PC-9 (cell line): ENCODE results near the gene CNPY3. TPM values are rescaled to one million over a fixed set of nuclear protein-coding genes. Genes with fewer than 3 reads are reported as not detected.

ENCODE experiments used
- BruUV-seq: library from RNA; stranded (reverse); fragments of 400-500 nt; replicated peaks from 2 replicates; lab custom pipeline; 2021; lab: Mats Ljungman, UMichigan
- CTCF ChIA-PET: fragments of 300-600 bp; sonication (Branson Sonifier 250); formaldehyde crosslinking; loops from one replicate; lab custom pipeline; 2022; ENCODE audit warnings: antibody characterized with exemption; lab: Charles Lee
- POLR2A ChIA-PET: fragments of 300-600 bp; sonication (Branson Sonifier 250); formaldehyde crosslinking; loops from one replicate; lab custom pipeline; 2022; ENCODE audit warnings: antibody characterized with exemption; ENCODE audit not compliant: unreplicated experiment; lab: Charles Lee
- DNase-seq, 2 experiments: peaks; one replicate each; pipeline versions ENCODE4 v3.0.0 to v3.0.0-alpha.2; 2015 to 2022; ENCODE audit warnings: mixed read lengths in 1 of 2
- H2AFZ ChIP-seq: fragments of 200-600 bp; sonication (generic); 2 replicates; pipeline ENCODE4 v1.8.1; 2017; ENCODE audit warnings: antibody characterized with exemption
- H3F3A ChIP-seq: fragments of 200-600 bp; sonication (generic); 2 replicates; pipeline ENCODE4 v1.8.1; 2017; ENCODE audit warnings: antibody characterized with exemption, mild to moderate bottlenecking, low read depth; ENCODE audit not compliant: insufficient read depth
- H3K27ac ChIP-seq: fragments of 200-600 bp; sonication (generic); 2 replicates; pipeline ENCODE4 v1.6.1; 2016; ENCODE audit warnings: mixed run types
- H3K27me3 ChIP-seq: fragments of 200-600 bp; sonication (generic); 2 replicates; pipeline ENCODE4 v1.6.1; 2016; ENCODE audit warnings: low read depth, mixed run types; ENCODE audit not compliant: insufficient read depth
- H3K36me3 ChIP-seq: fragments of 200-600 bp; sonication (generic); 2 replicates; pipeline ENCODE4 v1.6.1; 2016; ENCODE audit warnings: low read depth, mixed run types
- H3K4me1 ChIP-seq: fragments of 200-600 bp; sonication (generic); replicated peaks from 2 replicates; pipeline ENCODE4 v1.6.1; 2016; ENCODE audit warnings: mixed run types; ENCODE audit not compliant: insufficient read depth
- H3K4me2 ChIP-seq: fragments of 200-600 bp; sonication (generic); 2 replicates; pipeline ENCODE4 v1.6.1; 2017; ENCODE audit warnings: mixed run types
- H3K4me3 ChIP-seq: fragments of 200-600 bp; sonication (generic); 2 replicates; pipeline ENCODE4 v1.6.1; 2016; ENCODE audit warnings: mixed run types
- H3K79me2 ChIP-seq: fragments of 200-600 bp; sonication (generic); 2 replicates; pipeline ENCODE4 v1.6.1; 2017; ENCODE audit warnings: low read depth, mixed run types
- H3K9me2 ChIP-seq: fragments of 200-600 bp; sonication (generic); 2 replicates; pipeline ENCODE4 v1.8.1; 2017; ENCODE audit warnings: mild to moderate bottlenecking; ENCODE audit not compliant: insufficient read depth
- H3K9me3 ChIP-seq: fragments of 200-600 bp; sonication (generic); 2 replicates; pipeline ENCODE4 v1.8.1; 2016; ENCODE audit warnings: low read depth; ENCODE audit not compliant: insufficient read depth
- H4K20me1 ChIP-seq: fragments of 200-600 bp; sonication (generic); 2 replicates; pipeline ENCODE4 v1.8.1; 2017; ENCODE audit not compliant: insufficient read depth
- CTCF ChIP-seq: fragments of 200-600 bp; sonication (generic); conservative IDR thresholded peaks from 2 replicates; pipeline ENCODE4 v1.6.1; 2017; ENCODE audit warnings: mixed run types, antibody characterized with exemption, mild to moderate bottlenecking, moderate library complexity
- EZH2 ChIP-seq: fragments of 200-600 bp; sonication (generic); IDR thresholded peaks from 2 replicates; pipeline ENCODE4 v1.8.0; 2017; ENCODE audit warnings: antibody characterized with exemption, low read depth
- intact Hi-C: fragments of 100-400 bp; cut with micrococcal nuclease; formaldehyde crosslinking; loops from one replicate; pipeline ENCODE4 v1.10.0; 2022; ENCODE audit not compliant: unreplicated experiment
- total RNA-seq: library from RNA; stranded (reverse); gene quantifications from 2 replicates; pipeline ENCODE4 v1.2.3, GENCODE V29; 2021

The CNPY3 gene
- total RNA-seq, 1 experiment from 2014 or later: 47.7 TPM

GRCh38 chr6:42973926-42974325 is 44.6 kb downstream of the CNPY3 start:
- Histone ChIP-seq H3K36me3 (peaks cover 6% of the 10 kb centered on the region; the same call in 1 of the 2 replicates), H4K20me1 (no peaks in the 10 kb centered on the region), H3K9me3 (no peaks in the 10 kb centered on the region), H2AFZ (no peak overlapping the region), H3K27ac (no peak overlapping the region), H3K79me2 (peaks cover 22% of the 10 kb centered on the region), H3K27me3 (no peaks in the 10 kb centered on the region), H3K4me3 (no peak overlapping the region), H3K4me1 (peaks cover 40% of the 10 kb centered on the region), H3K4me2 (no peak overlapping the region), H3F3A (peaks cover 45% of the 10 kb centered on the region), H3K9me2 (no peaks in the 10 kb centered on the region)
- intact Hi-C loops: no loop called here
- no TSS peak for BruUV-seq
- ChIA-PET CTCF (no interaction called here), POLR2A (interaction anchor here (0.5 kb wide), 1 partner anchor 33 kb away, joined by 6 read pairs; no protein-coding TSS in a partner anchor)
- no peak for DNase-seq
- TF ChIP-seq CTCF: no peak
- no peak for TF ChIP-seq EZH2

GRCh38 chr6:42974919-42975505 is 45.7 kb downstream of the CNPY3 start:
- CTCF ChIA-PET: interaction anchor here (0.6 kb wide), 1 partner anchor 90 kb away, joined by 5 read pairs; no protein-coding TSS in a partner anchor

GRCh38 chr6:42978487-42978838 is 49.2 kb downstream of the CNPY3 start:
- H3K27me3 ChIP-seq: no peaks in the 10 kb centered on the region
- no peak for TF ChIP-seq EZH2
- no peak for TF ChIP-seq CTCF
- peak overlapping the region; percentile 30; the same call in 1 of the 2 replicates for H3K27ac ChIP-seq
- DNase-seq: peak in 1 of 2 experiments; percentile 26
- H2AFZ ChIP-seq: peak overlapping the region; percentile 97
- no TSS peak for BruUV-seq
- H3K4me2 ChIP-seq: peak overlapping the region; percentile 95
- ChIA-PET CTCF (interaction anchor here (0.7 to 1.2 kb wide), 2 partner anchors 10 to 119 kb away, joined by 3 to 16 read pairs; no protein-coding TSS in a partner anchor), POLR2A (interaction anchor here (0.6 to 0.9 kb wide), 4 partner anchors 49 to 1138 kb away, joined by 3 to 15 read pairs (median 4); partner anchors contain the start of genes CNPY3 and ZNF318)
- no peaks in the 10 kb centered on the region for H4K20me1 ChIP-seq
- intact Hi-C loops: no loop called here
- 0 out of 2 replicates have a peak, but pooled peaks cover 24% of the 10 kb centered on the region for H3K4me1 ChIP-seq
- peak overlapping the region; percentile 87 for H3K4me3 ChIP-seq
- H3K9me3 ChIP-seq: no peaks in the 10 kb centered on the region
- peaks cover 22% of the 10 kb centered on the region for H3K79me2 ChIP-seq
- H3K9me2 ChIP-seq: no peaks in the 10 kb centered on the region
- H3F3A ChIP-seq: peaks cover 33% of the 10 kb centered on the region
- H3K36me3 ChIP-seq: 0 out of 2 replicates have a peak, but pooled peaks cover 6% of the 10 kb centered on the region

More at GRCh38 chr6:42974919-42975505, 45.7 kb downstream of the CNPY3 start:
- H3K4me2 ChIP-seq: no peak overlapping the region
- no peak for TF ChIP-seq EZH2
- no peak for TF ChIP-seq CTCF
- no peak for DNase-seq
- H2AFZ ChIP-seq: no peak overlapping the region
- POLR2A ChIA-PET: interaction anchor here (0.6 kb wide), 1 partner anchor 1150 kb away, joined by 3 read pairs; no protein-coding TSS in a partner anchor
- H3K36me3 ChIP-seq: 0 out of 2 replicates have a peak, but pooled peaks cover 6% of the 10 kb centered on the region
- no peaks in the 10 kb centered on the region for H3K9me2 ChIP-seq
- no peaks in the 10 kb centered on the region for H3K27me3 ChIP-seq
- BruUV-seq: no TSS peak
- H3K4me1 ChIP-seq: peaks cover 41% of the 10 kb centered on the region
- H3K4me3 ChIP-seq: no peak overlapping the region
- H3K9me3 ChIP-seq: no peaks in the 10 kb centered on the region
- H3F3A ChIP-seq: peaks cover 54% of the 10 kb centered on the region
- H4K20me1 ChIP-seq: no peaks in the 10 kb centered on the region
- peaks cover 22% of the 10 kb centered on the region for H3K79me2 ChIP-seq
- intact Hi-C loops: no loop called here
- H3K27ac ChIP-seq: no peak overlapping the region
